DMS79 (cell line): ENCODE measurements around the gene SMARCAD1.
A peak's percentile ranks its signal among the peaks of the same experiment; 100 is the strongest.

Experiments used
- DNase-seq: peaks from one replicate; lab custom pipeline; 2025; lab: John Stamatoyannopoulos, UW

The SMARCAD1 gene

GRCh38 chr4:94207469-94208224 lies at the start of gene SMARCAD1:
TSS of gene SMARCAD1 (plus strand) at chr4:94207865. CDS start at chr4:94208395, 530 bp downstream.
- DNase-seq: peak; percentile 67

GRCh38 chr4:94158883-94159282 lies 48.8 kb upstream of the SMARCAD1 start:
- no peak for DNase-seq

GRCh38 chr4:94159790-94160189 lies 47.9 kb upstream of the SMARCAD1 start:
- DNase-seq: no peak

- DNase-seq: no peak
Observed at GRCh38 chr4:94160774-94161173, 46.9 kb upstream of the SMARCAD1 start.

- DNase-seq: no peak
Observed at GRCh38 chr4:94165256-94165655, 42.4 kb upstream of the SMARCAD1 start.

GRCh38 chr4:94168321-94168720 lies 39.3 kb upstream of the SMARCAD1 start:
- DNase-seq: no peak

- DNase-seq: no peak
Observed at GRCh38 chr4:94169803-94170372, 37.8 kb upstream of the SMARCAD1 start.

GRCh38 chr4:94171616-94172015 lies 36.0 kb upstream of the SMARCAD1 start:
- no peak for DNase-seq

- no peak for DNase-seq
Observed at GRCh38 chr4:94175553-94176261, 32.0 kb upstream of the SMARCAD1 start.

GRCh38 chr4:94177822-94178221 lies 29.8 kb upstream of the SMARCAD1 start:
- no peak for DNase-seq

- no peak for DNase-seq
Observed at GRCh38 chr4:94181815-94182214, 25.9 kb upstream of the SMARCAD1 start.

GRCh38 chr4:94202769-94203168 lies 4.9 kb upstream of the SMARCAD1 start:
- DNase-seq: no peak

- no peak for DNase-seq
Observed at GRCh38 chr4:94208266-94208665, 601 bp downstream of the SMARCAD1 start.

- DNase-seq: no peak
Observed at GRCh38 chr4:94208918-94209317, 1.3 kb downstream of the SMARCAD1 start.

- no peak for DNase-seq
Observed at GRCh38 chr4:94211861-94212260, 4.2 kb downstream of the SMARCAD1 start.

GRCh38 chr4:94214703-94215319 lies 7.1 kb downstream of the SMARCAD1 start:
- no peak for DNase-seq

- no peak for DNase-seq
Observed at GRCh38 chr4:94216394-94216793, 8.7 kb downstream of the SMARCAD1 start.

GRCh38 chr4:94219402-94219801 lies 11.7 kb downstream of the SMARCAD1 start:
- DNase-seq: no peak

GRCh38 chr4:94221916-94222315 lies 14.3 kb downstream of the SMARCAD1 start:
- no peak for DNase-seq

GRCh38 chr4:94225449-94225848 lies 17.8 kb downstream of the SMARCAD1 start:
- DNase-seq: no peak

- DNase-seq: no peak
Observed at GRCh38 chr4:94226763-94227162, 19.1 kb downstream of the SMARCAD1 start.

GRCh38 chr4:94228493-94229216 lies 21.0 kb downstream of the SMARCAD1 start:
- no peak for DNase-seq
